Bone marrow (tissue), 2 donors: ENCODE data around the gene TLN1.

ENCODE experiments used
- DNase-seq, 2 donors: peaks; one replicate each; lab custom pipeline; 2025; lab: John Stamatoyannopoulos, UW

Gene TLN1

GRCh38 chr9:35705372-35705771 is 26.6 kb downstream of the TLN1 start:
- DNase-seq: no peak

GRCh38 chr9:35703906-35704672 is 27.9 kb downstream of the TLN1 start:
- DNase-seq: no peak

- no peak for DNase-seq
Observed at GRCh38 chr9:35702696-35703095, 29.3 kb downstream of the TLN1 start.

GRCh38 chr9:35700942-35701341 is 31.1 kb downstream of the TLN1 start:
- DNase-seq: no peak

- DNase-seq: no peak
Observed at GRCh38 chr9:35700031-35700430, 32.0 kb downstream of the TLN1 start.

- no peak for DNase-seq
Observed at GRCh38 chr9:35698231-35698630, 33.8 kb downstream of the TLN1 start.

GRCh38 chr9:35697486-35697885 is 34.5 kb downstream of the TLN1 start:
- DNase-seq: no peak

GRCh38 chr9:35696520-35697215 is 35.3 kb downstream of the TLN1 start:
- DNase-seq: peak in 1 of 2 donors; percentile 6

- no peak for DNase-seq
Observed at GRCh38 chr9:35695943-35696401, 36.0 kb downstream of the TLN1 start.

- DNase-seq: no peak
Observed at GRCh38 chr9:35691757-35692301, 40.2 kb downstream of the TLN1 start.

GRCh38 chr9:35691334-35691650 is 40.7 kb downstream of the TLN1 start:
- DNase-seq: no peak

- DNase-seq: peak; percentile 31 to 55
Observed at GRCh38 chr9:35690614-35691333, 41.2 kb downstream of the TLN1 start.

- DNase-seq: peak in 1 of 2 donors; percentile 31
Observed at GRCh38 chr9:35690294-35690613, 41.7 kb downstream of the TLN1 start.

- no peak for DNase-seq
Observed at GRCh38 chr9:35689542-35690293, 42.3 kb downstream of the TLN1 start, which contains the start of gene TPM2. Gene TPM2, minus strand, starts transcription at chr9:35689925. Its CDS starts 108 bp downstream, at chr9:35689817.

GRCh38 chr9:35688558-35689541 is 43.1 kb downstream of the TLN1 start:
- peak in 1 of 2 donors; percentile 2 for DNase-seq

GRCh38 chr9:35687972-35688557 is 43.9 kb downstream of the TLN1 start:
- DNase-seq: no peak

GRCh38 chr9:35687306-35687705 is 44.7 kb downstream of the TLN1 start:
- DNase-seq: no peak

GRCh38 chr9:35686222-35687203 is 45.5 kb downstream of the TLN1 start:
- DNase-seq: no peak

- no peak for DNase-seq
Observed at GRCh38 chr9:35685506-35685905, 46.5 kb downstream of the TLN1 start.
